ENCODE data around the gene SCN4A.

- TF ChIP-seq CTCF (IDR thresholded peaks at IDR 0.05) (no peak), POLR2A (IDR thresholded peaks at IDR 0.05) (no peak)
Measured at GRCh38 chr17:64004903-64005733, 32.4 kb upstream of the SCN4A start.

Measured in breast epithelium (tissue), 3 donors.